ENCODE measurements around the gene STIM1.

STIM1 gene

DNA sequence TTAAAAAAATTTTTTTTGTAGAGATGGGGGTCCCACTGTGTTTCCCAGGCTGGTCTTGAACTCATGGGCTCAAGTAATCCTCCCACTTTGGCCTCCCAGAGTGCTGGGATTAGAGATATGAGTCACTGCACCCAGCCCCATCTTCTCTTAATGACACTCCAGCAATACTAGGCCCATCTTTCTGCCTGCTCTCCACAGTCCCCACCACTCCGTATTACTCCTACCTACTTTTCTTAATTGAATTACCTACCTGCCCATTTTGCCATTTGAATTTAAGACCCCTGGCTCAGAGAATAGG lies 2.0 kb upstream of the STIM1 start:
- TF ChIP-seq, protein P1, sequence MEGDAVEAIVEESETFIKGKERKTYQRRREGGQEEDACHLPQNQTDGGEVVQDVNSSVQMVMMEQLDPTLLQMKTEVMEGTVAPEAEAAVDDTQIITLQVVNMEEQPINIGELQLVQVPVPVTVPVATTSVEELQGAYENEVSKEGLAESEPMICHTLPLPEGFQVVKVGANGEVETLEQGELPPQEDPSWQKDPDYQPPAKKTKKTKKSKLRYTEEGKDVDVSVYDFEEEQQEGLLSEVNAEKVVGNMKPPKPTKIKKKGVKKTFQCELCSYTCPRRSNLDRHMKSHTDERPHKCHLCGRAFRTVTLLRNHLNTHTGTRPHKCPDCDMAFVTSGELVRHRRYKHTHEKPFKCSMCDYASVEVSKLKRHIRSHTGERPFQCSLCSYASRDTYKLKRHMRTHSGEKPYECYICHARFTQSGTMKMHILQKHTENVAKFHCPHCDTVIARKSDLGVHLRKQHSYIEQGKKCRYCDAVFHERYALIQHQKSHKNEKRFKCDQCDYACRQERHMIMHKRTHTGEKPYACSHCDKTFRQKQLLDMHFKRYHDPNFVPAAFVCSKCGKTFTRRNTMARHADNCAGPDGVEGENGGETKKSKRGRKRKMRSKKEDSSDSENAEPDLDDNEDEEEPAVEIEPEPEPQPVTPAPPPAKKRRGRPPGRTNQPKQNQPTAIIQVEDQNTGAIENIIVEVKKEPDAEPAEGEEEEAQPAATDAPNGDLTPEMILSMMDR (IDR thresholded peaks at IDR 0.05) = no peak
- no peaks in the 10 kb centered on the region for H3K36me3 ChIP-seq
- intact Hi-C loops (cut with DNase I; ENCODE audit: low total_unique reads) = no loop called here
- H3K27me3 ChIP-seq = no peaks in the 10 kb centered on the region
- no peak overlapping the region for H3K4me3 ChIP-seq
- H3K4me1 ChIP-seq = peaks cover 0 to 29% (median 26%) of the 10 kb centered on the region in 4 donors
- no peak for DNase-seq
- no peaks in the 10 kb centered on the region for H3K9me3 ChIP-seq
- H3K27ac ChIP-seq = no peak overlapping the region

DNA sequence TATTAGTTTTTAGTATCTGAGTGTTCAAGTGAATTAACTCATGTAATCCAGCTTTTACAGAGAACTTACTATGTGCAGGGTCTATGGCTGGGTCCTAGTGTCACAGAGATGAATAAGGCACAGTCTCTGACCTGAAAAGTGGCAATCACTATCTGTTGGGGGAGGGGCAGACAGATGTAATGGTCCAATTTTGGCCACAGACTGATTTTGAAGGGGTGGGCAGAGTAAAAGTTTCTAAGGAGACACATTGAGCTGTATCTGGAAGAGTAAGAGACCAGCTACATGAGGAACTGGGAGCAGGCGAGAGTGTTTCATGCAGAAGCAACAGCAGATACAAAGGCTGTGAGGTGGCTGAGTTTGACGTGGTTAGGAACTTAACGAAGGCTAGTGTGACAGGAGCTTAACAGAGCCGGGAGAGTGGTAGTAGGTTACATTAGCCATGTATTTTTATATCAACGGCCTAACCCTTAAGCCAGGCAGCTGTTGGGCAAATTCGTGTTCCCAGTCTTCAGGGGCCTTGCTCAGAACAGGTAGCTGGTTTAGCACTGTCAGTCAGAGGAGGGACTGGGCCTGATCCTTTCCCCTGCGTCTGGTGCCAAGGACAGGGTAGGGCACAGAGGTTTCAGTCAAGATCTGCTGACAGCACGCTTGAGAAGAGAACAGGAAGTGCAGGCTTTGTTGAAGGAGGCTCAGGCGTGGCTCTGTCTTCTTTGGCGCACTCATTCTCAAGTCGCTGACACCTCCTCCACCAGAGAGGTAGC lies 1.4 kb upstream of the STIM1 start:
- TF ChIP-seq, protein P1 (IDR thresholded peaks at IDR 0.05) = no peak
- no peaks in the 10 kb centered on the region for H3K9me3 ChIP-seq
- peak in 1 of 2 donors; percentile 45 for DNase-seq
- H3K36me3 ChIP-seq = no peaks in the 10 kb centered on the region
- intact Hi-C loops (cut with DNase I; ENCODE audit: low total_unique reads) = loop anchor here (2.0 kb wide), 1 partner anchor 219 kb away; no protein-coding TSS in a partner anchor
- no peak overlapping the region for H3K4me3 ChIP-seq
- peaks cover 0 to 35% (median 32%) of the 10 kb centered on the region in 4 donors for H3K4me1 ChIP-seq
- no peaks in the 10 kb centered on the region for H3K27me3 ChIP-seq
- H3K27ac ChIP-seq = peak overlapping the region; percentile 93 to 98

DNA sequence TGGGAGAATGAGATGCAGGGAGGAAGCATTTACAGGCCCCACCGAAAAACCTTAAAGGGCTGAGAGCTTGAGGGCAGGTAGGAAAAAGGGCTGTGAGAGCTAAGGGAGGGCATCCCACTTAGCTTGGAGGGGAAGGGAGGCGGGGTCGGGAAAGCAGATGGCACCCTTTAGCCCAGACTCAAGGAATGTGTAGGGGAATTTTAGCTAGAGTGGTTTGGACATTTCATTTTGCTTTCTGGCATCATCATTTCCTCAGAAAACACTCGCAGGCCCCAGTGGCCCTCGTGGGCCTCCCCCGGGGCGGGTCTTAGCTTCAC lies 846 bp upstream of the STIM1 start:
- Histone ChIP-seq H3K9me3 (no peaks in the 10 kb centered on the region), H3K27ac (peak overlapping the region; percentile 93 to 98), H3K4me1 (peaks cover 0 to 40% (median 36%) of the 10 kb centered on the region in 4 donors), H3K27me3 (no peaks in the 10 kb centered on the region), H3K36me3 (no peaks in the 10 kb centered on the region), H3K4me3 (peak overlapping the region; percentile 89 to 93)
- intact Hi-C loops (cut with DNase I; ENCODE audit: low total_unique reads) = loop anchor here (2.0 kb wide), 1 partner anchor 218 kb away; no protein-coding TSS in a partner anchor
- no peak for DNase-seq
- TF ChIP-seq, protein P1 (IDR thresholded peaks at IDR 0.05) = no peak

DNA sequence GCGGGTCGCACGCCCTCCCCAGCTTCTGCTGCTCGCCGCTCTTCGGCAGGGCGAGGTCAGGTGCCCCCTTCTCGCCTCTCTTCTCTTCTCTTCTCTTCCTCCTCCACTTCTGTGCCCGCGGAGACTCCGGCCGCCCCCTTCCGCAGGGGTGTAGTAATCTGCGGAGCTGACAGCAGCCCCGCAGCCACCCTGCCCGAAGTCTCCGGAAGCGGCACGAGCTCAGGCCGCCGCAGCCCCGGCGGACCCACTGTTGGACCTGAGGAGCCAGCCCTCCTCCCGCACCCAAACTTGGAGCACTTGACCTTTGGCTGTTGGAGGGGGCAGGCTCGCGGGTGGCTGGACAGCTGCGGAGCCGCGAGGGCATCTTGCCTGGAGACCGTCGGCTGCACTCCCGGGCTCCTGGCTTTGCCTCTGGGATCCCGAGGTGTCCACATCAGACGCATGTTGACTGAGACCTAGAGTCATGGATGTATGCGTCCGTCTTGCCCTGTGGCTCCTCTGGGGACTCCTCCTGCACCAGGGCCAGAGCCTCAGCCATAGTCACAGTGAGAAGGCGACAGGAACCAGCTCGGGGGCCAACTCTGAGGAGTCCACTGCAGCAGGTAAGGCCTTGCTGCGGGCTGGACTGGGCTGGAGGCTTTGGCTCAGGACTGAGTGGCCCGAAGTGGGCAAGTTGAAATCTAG lies 486 bp downstream of the STIM1 start:
- Histone ChIP-seq H3K4me3 (peak overlapping the region; percentile 89 to 93), H3K4me1 (peaks cover 0 to 53% (median 46%) of the 10 kb centered on the region in 4 donors), H3K27ac (peak overlapping the region; percentile 93 to 98), H3K27me3 (no peaks in the 10 kb centered on the region), H3K36me3 (no peaks in the 10 kb centered on the region), H3K9me3 (no peaks in the 10 kb centered on the region)
- intact Hi-C loops (cut with DNase I; ENCODE audit: low total_unique reads) = loop anchor here (2.0 to 5.0 kb wide), 2 partner anchors 91 to 217 kb away; no protein-coding TSS in a partner anchor
- peak; percentile 54 to 77 for DNase-seq
- TF ChIP-seq, protein P1 (IDR thresholded peaks at IDR 0.05) = no peak

DNA sequence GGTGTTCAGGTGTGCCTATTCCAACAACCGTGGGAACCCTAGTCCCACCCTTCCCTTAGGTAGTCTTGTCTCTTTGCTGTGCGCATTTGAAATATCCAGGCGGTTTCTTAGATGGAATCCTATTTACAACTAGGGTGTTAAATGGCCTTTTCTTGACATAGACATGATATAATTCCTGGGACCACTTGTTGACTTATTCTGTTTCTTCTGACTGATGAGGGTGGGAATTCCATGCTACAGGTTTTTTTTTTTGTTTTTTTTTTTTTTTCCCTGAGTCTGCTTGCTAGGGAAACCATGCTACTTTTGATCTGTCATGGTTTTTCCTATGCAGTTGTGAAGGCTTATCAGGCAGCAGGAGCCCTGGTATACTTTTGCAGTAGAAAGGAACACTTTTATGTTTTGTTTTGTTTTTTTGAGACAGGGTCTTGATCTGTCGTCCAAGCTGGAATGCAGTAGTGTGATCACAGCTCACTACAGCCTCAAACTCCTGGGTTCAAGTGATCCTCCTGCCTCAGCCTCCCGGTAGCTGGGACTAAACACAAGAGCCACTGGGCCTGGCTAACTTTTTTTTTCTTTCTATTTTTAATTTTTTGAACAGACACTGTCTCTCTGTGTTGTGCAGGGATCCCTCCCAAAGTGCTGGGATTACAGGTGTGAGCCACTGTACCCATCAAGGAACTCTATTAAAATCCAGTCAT lies 1.5 kb downstream of the STIM1 start:
- DNase-seq = no peak
- peaks cover 0 to 62% (median 51%) of the 10 kb centered on the region in 4 donors for H3K4me1 ChIP-seq
- H3K36me3 ChIP-seq = no peaks in the 10 kb centered on the region
- H3K27me3 ChIP-seq = no peaks in the 10 kb centered on the region
- intact Hi-C loops (cut with DNase I; ENCODE audit: low total_unique reads) = loop anchor here (5.0 kb wide), 1 partner anchor 90 kb away; no protein-coding TSS in a partner anchor
- no peaks in the 10 kb centered on the region for H3K9me3 ChIP-seq
- peak overlapping the region; percentile 89 to 93 for H3K4me3 ChIP-seq
- peak overlapping the region; percentile 93 to 98 for H3K27ac ChIP-seq
- TF ChIP-seq, protein P1 (IDR thresholded peaks at IDR 0.05) = no peak
